ENCODE results near the gene GAL3ST1.
"Not testable (repeated sequence)": the region's sequence is repeated elsewhere in the genome, so short reads cannot be mapped to it uniquely, and the experiment has no call there.

Gene GAL3ST1

DNA sequence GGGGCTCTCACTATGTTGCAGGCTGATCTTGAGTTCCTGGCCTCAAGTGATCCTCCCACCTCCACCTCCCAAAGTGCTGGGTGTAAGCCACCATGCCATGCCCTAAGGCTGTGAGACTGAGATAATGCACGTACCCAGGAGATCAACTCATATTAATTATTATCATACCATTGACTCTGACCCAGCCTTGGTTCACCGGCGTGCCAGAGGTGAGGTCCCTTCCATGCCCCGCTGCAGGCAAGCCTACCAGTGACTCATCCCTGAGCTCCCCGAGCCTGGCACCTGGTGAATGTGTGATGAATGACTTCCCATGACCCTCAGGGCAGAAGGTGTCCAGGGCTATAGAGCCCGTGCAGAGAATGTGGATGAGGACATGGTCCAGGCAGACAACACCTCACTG lies 12.1 kb downstream of the GAL3ST1 start:
- H3K4me3 ChIP-seq (IDR thresholded peaks at IDR 0.05; ENCODE audit: insufficient read depth, low read depth, low read length): no peak overlapping the region
- no peaks in the 10 kb centered on the region for H3K79me2 ChIP-seq (ENCODE audit: insufficient read depth, low read depth)
- TF ChIP-seq, protein P1, sequence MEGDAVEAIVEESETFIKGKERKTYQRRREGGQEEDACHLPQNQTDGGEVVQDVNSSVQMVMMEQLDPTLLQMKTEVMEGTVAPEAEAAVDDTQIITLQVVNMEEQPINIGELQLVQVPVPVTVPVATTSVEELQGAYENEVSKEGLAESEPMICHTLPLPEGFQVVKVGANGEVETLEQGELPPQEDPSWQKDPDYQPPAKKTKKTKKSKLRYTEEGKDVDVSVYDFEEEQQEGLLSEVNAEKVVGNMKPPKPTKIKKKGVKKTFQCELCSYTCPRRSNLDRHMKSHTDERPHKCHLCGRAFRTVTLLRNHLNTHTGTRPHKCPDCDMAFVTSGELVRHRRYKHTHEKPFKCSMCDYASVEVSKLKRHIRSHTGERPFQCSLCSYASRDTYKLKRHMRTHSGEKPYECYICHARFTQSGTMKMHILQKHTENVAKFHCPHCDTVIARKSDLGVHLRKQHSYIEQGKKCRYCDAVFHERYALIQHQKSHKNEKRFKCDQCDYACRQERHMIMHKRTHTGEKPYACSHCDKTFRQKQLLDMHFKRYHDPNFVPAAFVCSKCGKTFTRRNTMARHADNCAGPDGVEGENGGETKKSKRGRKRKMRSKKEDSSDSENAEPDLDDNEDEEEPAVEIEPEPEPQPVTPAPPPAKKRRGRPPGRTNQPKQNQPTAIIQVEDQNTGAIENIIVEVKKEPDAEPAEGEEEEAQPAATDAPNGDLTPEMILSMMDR (conservative IDR thresholded peaks at IDR 0.05; ENCODE audit: low read depth, low read length): no peak
- no peaks in the 10 kb centered on the region for H3K36me3 ChIP-seq (ENCODE audit: insufficient read depth)
- no peak overlapping the region for H3K27ac ChIP-seq
- H3K4me2 ChIP-seq: no peak overlapping the region
- H3K4me1 ChIP-seq (ENCODE audit: low read depth, poor library complexity, severe bottlenecking): no peaks in the 10 kb centered on the region
- no peaks in the 10 kb centered on the region for H4K20me1 ChIP-seq (ENCODE audit: insufficient read depth)
- peaks cover 4% of the 10 kb centered on the region; the same call in 1 of the 2 replicates for H3K27me3 ChIP-seq (ENCODE audit: insufficient read depth, low read depth)
- no peak overlapping the region for H2AFZ ChIP-seq (ENCODE audit: low read depth)
- H3K9ac ChIP-seq: no peak overlapping the region

DNA sequence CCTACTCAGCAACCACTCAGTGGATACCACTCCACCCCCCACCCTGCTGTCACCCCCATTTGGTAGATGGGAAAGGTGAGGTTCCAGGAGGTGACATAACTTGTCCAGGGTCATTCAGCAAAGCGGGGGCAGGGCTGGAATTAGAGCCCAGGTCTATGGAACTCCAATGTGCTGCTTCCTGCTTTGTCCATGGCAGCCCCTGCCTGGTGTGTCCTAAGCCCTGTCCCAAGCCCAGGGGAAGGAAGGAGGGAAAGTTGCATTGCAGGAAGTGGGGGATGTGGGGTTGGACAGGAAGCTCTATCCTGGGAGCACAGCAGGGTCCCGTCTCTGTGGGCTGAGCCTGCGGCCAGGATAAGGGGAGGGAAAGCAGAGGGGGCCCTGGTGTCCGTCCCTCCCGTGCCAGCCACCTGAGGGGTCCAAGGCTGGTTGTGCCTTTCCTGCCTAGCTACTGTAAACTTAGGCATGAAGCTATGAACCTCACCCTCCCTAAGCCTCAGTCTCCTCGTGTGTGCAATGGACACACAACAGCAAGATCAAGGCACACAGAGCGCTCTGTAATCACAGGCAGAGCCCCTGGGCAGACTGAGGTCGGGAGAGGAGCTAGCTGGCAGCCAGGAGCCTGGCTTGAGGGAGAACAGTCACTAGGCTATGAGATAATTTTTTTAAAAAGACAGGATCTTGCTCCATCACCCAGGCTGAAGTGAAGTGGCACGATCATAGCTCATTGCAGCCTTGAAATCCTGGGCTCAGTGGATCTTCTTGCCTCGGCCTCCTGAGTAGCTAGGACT lies 12.9 kb downstream of the GAL3ST1 start:
- H2AFZ ChIP-seq (ENCODE audit: low read depth): no peak overlapping the region
- peaks cover 4% of the 10 kb centered on the region; the same call in 1 of the 2 replicates for H3K27me3 ChIP-seq (ENCODE audit: insufficient read depth, low read depth)
- no peak overlapping the region for H3K9ac ChIP-seq
- no peaks in the 10 kb centered on the region for H3K36me3 ChIP-seq (ENCODE audit: insufficient read depth)
- TF ChIP-seq, protein P1 (conservative IDR thresholded peaks at IDR 0.05; ENCODE audit: low read depth, low read length): no peak
- no peaks in the 10 kb centered on the region for H3K79me2 ChIP-seq (ENCODE audit: insufficient read depth, low read depth)
- no peak overlapping the region for H3K4me3 ChIP-seq (IDR thresholded peaks at IDR 0.05; ENCODE audit: insufficient read depth, low read depth, low read length)
- H3K4me2 ChIP-seq: no peak overlapping the region
- H3K27ac ChIP-seq: no peak overlapping the region
- H4K20me1 ChIP-seq (ENCODE audit: insufficient read depth): no peaks in the 10 kb centered on the region
- no peaks in the 10 kb centered on the region for H3K4me1 ChIP-seq (ENCODE audit: low read depth, poor library complexity, severe bottlenecking)

DNA sequence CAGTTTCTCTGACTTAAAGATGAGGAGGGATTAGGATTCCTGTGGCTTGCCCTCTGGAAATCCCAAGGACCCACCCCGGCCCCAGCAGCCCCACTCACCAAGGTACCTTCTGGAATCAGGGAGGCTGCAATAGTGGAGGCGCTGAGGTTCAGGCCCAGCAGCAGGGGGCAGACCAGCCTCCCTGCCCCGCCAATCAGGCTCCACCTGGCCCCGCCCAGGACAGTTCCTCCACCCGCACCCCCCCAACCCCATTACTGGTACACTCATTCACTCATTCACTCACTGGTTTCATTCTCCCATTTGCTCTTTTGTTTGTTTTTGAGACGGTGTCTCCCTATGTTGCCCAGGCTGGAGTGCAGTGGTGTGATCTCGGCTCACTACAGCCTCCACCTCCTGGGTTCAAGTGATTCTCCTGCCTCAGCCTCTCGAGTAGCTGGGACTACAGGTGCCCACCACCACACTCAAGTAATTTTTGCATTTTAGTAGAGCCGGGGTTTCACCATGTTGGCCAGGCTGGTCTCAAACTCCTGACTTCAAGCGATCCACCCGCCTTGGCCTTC lies 13.7 kb downstream of the GAL3ST1 start:
- H3K27ac ChIP-seq; H3K36me3 ChIP-seq (ENCODE audit: insufficient read depth); H3K4me1 ChIP-seq (ENCODE audit: low read depth, poor library complexity, severe bottlenecking); H3K4me2 ChIP-seq; H3K9ac ChIP-seq; H4K20me1 ChIP-seq (ENCODE audit: insufficient read depth); H3K4me3 ChIP-seq (IDR thresholded peaks at IDR 0.05; ENCODE audit: insufficient read depth, low read depth, low read length); H2AFZ ChIP-seq (ENCODE audit: low read depth); H3K27me3 ChIP-seq (ENCODE audit: insufficient read depth, low read depth); H3K79me2 ChIP-seq (ENCODE audit: insufficient read depth, low read depth): not testable (repeated sequence)
- TF ChIP-seq, protein P1 (conservative IDR thresholded peaks at IDR 0.05; ENCODE audit: low read depth, low read length): peak; percentile 34

DNA sequence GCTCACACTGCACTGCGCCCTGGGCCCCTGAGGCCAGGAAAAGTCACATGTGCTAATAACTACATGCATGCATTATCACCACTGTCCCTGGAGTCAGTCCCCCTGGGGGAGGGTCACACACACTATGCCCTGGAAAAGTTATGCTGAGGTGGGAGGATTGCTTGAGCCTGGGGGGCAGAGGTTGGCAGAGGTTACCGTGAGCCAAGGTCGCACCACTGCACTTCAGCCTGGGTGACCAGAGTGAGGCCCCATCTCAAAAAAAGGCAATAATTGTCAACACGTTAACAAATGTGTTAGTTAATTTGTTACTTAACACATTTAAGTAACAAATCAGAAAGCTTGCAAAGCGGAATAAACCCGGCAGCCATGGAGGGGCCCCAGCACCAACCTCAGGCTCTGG lies 14.6 kb downstream of the GAL3ST1 start:
- Histone ChIP-seq H3K27ac (no peak overlapping the region), H3K4me3 (IDR thresholded peaks at IDR 0.05; ENCODE audit: insufficient read depth, low read depth, low read length) (no peak overlapping the region), H3K4me1 (ENCODE audit: low read depth, poor library complexity, severe bottlenecking) (no peaks in the 10 kb centered on the region), H3K79me2 (ENCODE audit: insufficient read depth, low read depth) (no peaks in the 10 kb centered on the region), H3K36me3 (ENCODE audit: insufficient read depth) (no peaks in the 10 kb centered on the region), H4K20me1 (ENCODE audit: insufficient read depth) (no peaks in the 10 kb centered on the region), H3K27me3 (ENCODE audit: insufficient read depth, low read depth) (no peaks in the 10 kb centered on the region), H2AFZ (ENCODE audit: low read depth) (no peak overlapping the region), H3K9ac (no peak overlapping the region), H3K4me2 (no peak overlapping the region)
- TF ChIP-seq, protein P1 (conservative IDR thresholded peaks at IDR 0.05; ENCODE audit: low read depth, low read length): no peak
